OCI-LY7 (cell line): Measurements from ENCODE around the gene DENND4B. TPM values are rescaled to one million over a fixed set of nuclear protein-coding genes. Genes with fewer than 3 reads are reported as not detected.
A peak's percentile ranks its signal among the peaks of the same experiment; 100 is the strongest.

Source experiments
- BruUV-seq: library from RNA; stranded (reverse); fragments of 400-500 nt; replicated peaks from 2 replicates; lab custom pipeline; 2021; lab: Mats Ljungman, UMichigan
- CTCF ChIA-PET: fragments of 300-600 bp; sonication (Branson Sonifier 250); formaldehyde crosslinking; loops from one replicate; lab custom pipeline; 2022; ENCODE audit warnings: antibody characterized with exemption; ENCODE audit not compliant: unreplicated experiment; lab: Charles Lee
- POLR2A ChIA-PET: fragments of 300-600 bp; sonication (Branson Sonifier 250); formaldehyde crosslinking; loops from one replicate; lab custom pipeline; 2022; ENCODE audit warnings: antibody characterized with exemption; lab: Charles Lee
- DNase-seq: peaks from one replicate; pipeline ENCODE4 v3.0.0-alpha.2; 2015; ENCODE audit warnings: low spot score
- H2AFZ ChIP-seq: fragments of 200-600 bp; sonication (generic), shearing (Covaris generic); 2 replicates; pipeline ENCODE4 v1.6.1; 2014; ENCODE audit warnings: mild to moderate bottlenecking, antibody characterized with exemption, low read length, moderate library complexity
- H3K27ac ChIP-seq: fragments of 200-600 bp; sonication (generic); 2 replicates; pipeline ENCODE4 v1.5.1; 2014; ENCODE audit warnings: mixed run types, low read depth, mild to moderate bottlenecking, moderate library complexity, low read length, inconsistent platforms; ENCODE audit not compliant: poor library complexity, severe bottlenecking
- H3K36me3 ChIP-seq: fragments of 200-600 bp; sonication (generic); 2 replicates; pipeline ENCODE4 v1.6.1; 2014; ENCODE audit warnings: mild to moderate bottlenecking, antibody characterized with exemption, low read length, moderate library complexity, mixed read lengths; ENCODE audit not compliant: insufficient read depth
- H3K4me1 ChIP-seq: fragments of 200-600 bp; sonication (generic); 2 replicates; pipeline ENCODE4 v1.5.1; 2014; ENCODE audit warnings: mild to moderate bottlenecking, low read length; ENCODE audit not compliant: insufficient read depth, poor library complexity, severe bottlenecking
- H3K4me2 ChIP-seq: fragments of 200-600 bp; sonication (generic); 2 replicates; pipeline ENCODE4 v1.6.1; 2014; ENCODE audit warnings: mild to moderate bottlenecking, low read length
- H3K4me3 ChIP-seq: fragments of 200-600 bp; sonication (generic); 2 replicates; pipeline ENCODE4 v1.5.1; 2014; ENCODE audit warnings: mild to moderate bottlenecking, low read depth, low read length; ENCODE audit not compliant: poor library complexity, severe bottlenecking
- H3K79me2 ChIP-seq: fragments of 200-600 bp; sonication (generic); 2 replicates; pipeline ENCODE4 v1.6.1; 2016; ENCODE audit warnings: low read depth, mild to moderate bottlenecking, low read length, moderate library complexity, mixed read lengths; ENCODE audit not compliant: insufficient read depth
- H3K9me2 ChIP-seq: fragments of 200-600 bp; sonication (generic); 2 replicates; pipeline ENCODE4 v1.6.1; 2016; ENCODE audit warnings: mild to moderate bottlenecking, low read length, mixed read lengths; ENCODE audit not compliant: insufficient read depth
- H3K9me3 ChIP-seq: fragments of 200-600 bp; sonication (generic); 2 replicates; pipeline ENCODE4 v1.6.1; 2014; ENCODE audit warnings: mild to moderate bottlenecking, mixed run types, low read length, mixed read lengths
- H4K20me1 ChIP-seq: fragments of 200-600 bp; sonication (generic); 2 replicates; pipeline ENCODE4 v1.6.1; 2014; ENCODE audit warnings: mild to moderate bottlenecking, antibody characterized with exemption, low read length, moderate library complexity, mixed read lengths; ENCODE audit not compliant: insufficient read depth
- EZH2phosphoT487 ChIP-seq: fragments of 200-600 bp; sonication (generic); IDR thresholded peaks from 2 replicates; pipeline ENCODE4 v1.6.1; 2018; ENCODE audit warnings: low read depth, borderline replicate concordance, mild to moderate bottlenecking, mixed run types, antibody characterized with exemption, low read length, moderate library complexity, mixed read lengths
- intact Hi-C: fragments of 100-400 bp; cut with micrococcal nuclease; formaldehyde crosslinking; loops from one replicate; pipeline ENCODE4 v1.10.0; 2022; ENCODE audit not compliant: unreplicated experiment
- total RNA-seq, 2 experiments: library from RNA; depleted of rRNA in 1 of 2; stranded (reverse); fragments of >200 nt in 1 of 2; shearing (Covaris generic) in 1 of 2; gene quantifications; 2 replicates each; pipeline ENCODE4 v1.2.3, GENCODE V29; 2014 to 2022
- TF ChIP-seq, protein P1 (sequence below): fragments of 200-600 bp; sonication (generic); conservative IDR thresholded peaks from 2 replicates; pipeline ENCODE4 v1.5.1; 2014; ENCODE audit warnings: mild to moderate bottlenecking, antibody characterized with exemption, low read length, moderate library complexity, mixed read lengths

Gene DENND4B
- total RNA-seq, 2 experiments from 2014 or later: 50.5 to 164 TPM

DNA sequence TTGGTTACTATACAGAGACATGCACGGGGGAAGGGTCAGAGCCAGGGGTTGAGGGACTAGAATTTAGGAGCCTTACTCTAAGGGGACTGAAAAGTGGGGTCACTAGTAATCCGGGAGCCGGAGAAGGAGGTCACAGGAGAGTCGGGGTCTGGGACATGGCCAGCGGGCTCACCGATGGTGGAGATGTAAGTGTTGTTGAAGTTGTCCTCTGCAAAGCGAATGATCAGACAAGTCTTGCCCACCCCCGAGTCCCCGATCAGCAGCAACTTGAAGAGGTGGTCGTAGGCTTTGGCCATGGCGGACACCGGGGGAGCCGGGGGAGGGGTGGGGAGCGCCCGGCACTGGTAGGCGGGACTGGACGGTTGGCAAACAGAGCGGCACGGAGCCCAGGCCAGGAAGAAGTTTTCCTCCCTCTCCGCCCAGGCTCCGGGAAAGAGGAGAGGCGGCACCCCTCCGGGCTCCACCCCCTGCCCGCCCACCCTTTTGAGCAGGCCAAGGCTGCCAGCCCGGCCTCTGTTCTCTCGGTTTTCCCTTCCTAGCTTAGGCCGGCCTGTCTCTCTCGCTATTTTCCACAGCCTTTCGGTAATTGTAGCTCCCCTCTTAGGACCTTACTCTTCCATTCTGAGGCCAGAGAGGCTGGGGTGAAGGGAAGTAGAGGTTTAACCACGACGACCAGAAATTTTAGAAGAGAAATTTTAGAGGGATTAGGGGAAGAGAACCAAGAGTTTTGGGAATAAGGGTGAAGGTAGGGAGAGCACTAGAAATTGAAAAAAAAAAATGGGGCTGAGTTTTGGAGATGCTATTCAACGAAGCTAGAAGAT is 39.6 kb upstream of the DENND4B start, which contains the start of gene RAB13:
Gene RAB13, minus strand, starts transcription at position 399 of the 821 bp plus-strand sequence. Its CDS starts 103 bp downstream, at position 296.
- ChIA-PET CTCF (interaction anchor here (0.6 to 1.7 kb wide), 7 partner anchors 8 to 454 kb away, joined by 3 to 6 read pairs (median 3); partner anchors contain the start of gene JTB), POLR2A (interaction anchor here (0.9 to 1.9 kb wide), 7 partner anchors 8 to 220 kb away, joined by 3 to 5 read pairs (median 4); partner anchors contain the start of genes JTB and SLC39A1)
- peak within 1 kb of the TSS; percentile 98 for H2AFZ ChIP-seq
- H4K20me1 ChIP-seq: no peaks in the 10 kb centered on the region
- BruUV-seq: no TSS peak
- no peaks in the 10 kb centered on the region for H3K9me3 ChIP-seq
- H3K4me2 ChIP-seq: peak within 1 kb of the TSS; percentile 64
- peaks cover 37% of the 10 kb centered on the region for H3K4me1 ChIP-seq
- peaks cover 6% of the 10 kb centered on the region for H3K79me2 ChIP-seq
- DNase-seq: no peak
- peak within 1 kb of the TSS; percentile 77 for H3K27ac ChIP-seq
- intact Hi-C loops: loop anchor here (1.0 to 10.0 kb wide), 6 partner anchors 39 to 471 kb away; partner anchors contain the start of gene DENND4B
- H3K4me3 ChIP-seq: peak within 1 kb of the TSS; percentile 43
- peaks cover 5% of the 10 kb centered on the region for H3K36me3 ChIP-seq
- no peaks in the 10 kb centered on the region for H3K9me2 ChIP-seq
- TF ChIP-seq, protein P1, sequence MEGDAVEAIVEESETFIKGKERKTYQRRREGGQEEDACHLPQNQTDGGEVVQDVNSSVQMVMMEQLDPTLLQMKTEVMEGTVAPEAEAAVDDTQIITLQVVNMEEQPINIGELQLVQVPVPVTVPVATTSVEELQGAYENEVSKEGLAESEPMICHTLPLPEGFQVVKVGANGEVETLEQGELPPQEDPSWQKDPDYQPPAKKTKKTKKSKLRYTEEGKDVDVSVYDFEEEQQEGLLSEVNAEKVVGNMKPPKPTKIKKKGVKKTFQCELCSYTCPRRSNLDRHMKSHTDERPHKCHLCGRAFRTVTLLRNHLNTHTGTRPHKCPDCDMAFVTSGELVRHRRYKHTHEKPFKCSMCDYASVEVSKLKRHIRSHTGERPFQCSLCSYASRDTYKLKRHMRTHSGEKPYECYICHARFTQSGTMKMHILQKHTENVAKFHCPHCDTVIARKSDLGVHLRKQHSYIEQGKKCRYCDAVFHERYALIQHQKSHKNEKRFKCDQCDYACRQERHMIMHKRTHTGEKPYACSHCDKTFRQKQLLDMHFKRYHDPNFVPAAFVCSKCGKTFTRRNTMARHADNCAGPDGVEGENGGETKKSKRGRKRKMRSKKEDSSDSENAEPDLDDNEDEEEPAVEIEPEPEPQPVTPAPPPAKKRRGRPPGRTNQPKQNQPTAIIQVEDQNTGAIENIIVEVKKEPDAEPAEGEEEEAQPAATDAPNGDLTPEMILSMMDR: no peak
- TF ChIP-seq EZH2phosphoT487: no peak

DNA sequence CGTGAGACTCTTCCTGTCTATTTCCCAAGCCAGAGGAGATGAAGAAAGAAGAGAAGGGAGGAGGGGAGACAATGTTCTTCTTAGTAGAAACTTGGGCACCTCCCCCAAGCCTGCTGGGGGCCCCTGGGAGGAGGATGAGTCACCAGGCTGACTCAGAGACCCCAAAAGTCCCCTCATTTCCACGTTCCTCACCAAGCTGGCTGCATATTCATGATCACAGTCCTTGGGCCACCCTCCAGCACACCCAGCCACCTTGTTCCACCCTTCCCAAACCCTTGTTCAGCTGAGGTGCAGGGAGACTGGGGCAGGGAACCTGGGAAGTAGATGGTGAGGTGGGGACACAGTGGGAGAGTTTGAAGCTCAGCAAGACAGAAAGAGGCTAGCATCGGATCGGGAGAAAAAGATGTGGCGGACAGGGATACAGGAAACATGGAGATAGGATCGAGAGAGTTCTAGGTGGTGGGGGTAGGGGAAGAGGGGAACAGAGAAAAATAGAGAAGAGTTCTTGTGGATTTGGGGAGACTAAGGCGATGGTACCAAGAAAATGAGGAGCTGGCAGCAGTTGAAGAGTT is 38.9 kb upstream of the DENND4B start:
- H4K20me1 ChIP-seq: no peaks in the 10 kb centered on the region
- no peak for DNase-seq
- peaks cover 37% of the 10 kb centered on the region for H3K4me1 ChIP-seq
- H3K4me2 ChIP-seq: no peak overlapping the region; the same call in 1 of the 2 replicates
- no peak overlapping the region for H3K4me3 ChIP-seq
- intact Hi-C loops: loop anchor here (10.0 kb wide), 1 partner anchor 471 kb away; no protein-coding TSS in a partner anchor
- POLR2A ChIA-PET: interaction anchor here (1.0 to 1.8 kb wide), 3 partner anchors 8 to 22 kb away, joined by 4 to 5 read pairs (median 5); partner anchors contain the start of genes JTB and SLC39A1
- CTCF ChIA-PET: interaction anchor here (0.8 kb wide), 1 partner anchor 187 kb away, joined by 3 read pairs; no protein-coding TSS in a partner anchor
- H3K9me3 ChIP-seq: no peaks in the 10 kb centered on the region
- BruUV-seq: no TSS peak
- H3K27ac ChIP-seq: no peak overlapping the region
- peak overlapping the region; percentile 98; the same call in 1 of the 2 replicates for H2AFZ ChIP-seq
- H3K36me3 ChIP-seq: no peaks in the 10 kb centered on the region
- no peaks in the 10 kb centered on the region for H3K79me2 ChIP-seq
- H3K9me2 ChIP-seq: no peaks in the 10 kb centered on the region
- TF ChIP-seq EZH2phosphoT487: no peak
- TF ChIP-seq, protein P1: no peak
